Stimulated activated CD4-positive, alpha-beta T cell treated with anti-CD3 and anti-CD28 coated beads, Interleukin-4, amount 100 ng/mL, for 48 hours (primary cell): ENCODE data around the gene DUOXA2.

Experiments
- DNase-seq, 2 donors: peaks; one replicate each; pipeline ENCODE4 v3.0.0-alpha.2; 2020; ENCODE audit warnings: low read depth in 2 of 2

The DUOXA2 gene

GRCh38 chr15:45136378-45136764 is 22.2 kb downstream of the DUOXA2 start:
- no peak for DNase-seq

GRCh38 chr15:45137703-45138102 is 23.6 kb downstream of the DUOXA2 start:
- DNase-seq: no peak

DNA sequence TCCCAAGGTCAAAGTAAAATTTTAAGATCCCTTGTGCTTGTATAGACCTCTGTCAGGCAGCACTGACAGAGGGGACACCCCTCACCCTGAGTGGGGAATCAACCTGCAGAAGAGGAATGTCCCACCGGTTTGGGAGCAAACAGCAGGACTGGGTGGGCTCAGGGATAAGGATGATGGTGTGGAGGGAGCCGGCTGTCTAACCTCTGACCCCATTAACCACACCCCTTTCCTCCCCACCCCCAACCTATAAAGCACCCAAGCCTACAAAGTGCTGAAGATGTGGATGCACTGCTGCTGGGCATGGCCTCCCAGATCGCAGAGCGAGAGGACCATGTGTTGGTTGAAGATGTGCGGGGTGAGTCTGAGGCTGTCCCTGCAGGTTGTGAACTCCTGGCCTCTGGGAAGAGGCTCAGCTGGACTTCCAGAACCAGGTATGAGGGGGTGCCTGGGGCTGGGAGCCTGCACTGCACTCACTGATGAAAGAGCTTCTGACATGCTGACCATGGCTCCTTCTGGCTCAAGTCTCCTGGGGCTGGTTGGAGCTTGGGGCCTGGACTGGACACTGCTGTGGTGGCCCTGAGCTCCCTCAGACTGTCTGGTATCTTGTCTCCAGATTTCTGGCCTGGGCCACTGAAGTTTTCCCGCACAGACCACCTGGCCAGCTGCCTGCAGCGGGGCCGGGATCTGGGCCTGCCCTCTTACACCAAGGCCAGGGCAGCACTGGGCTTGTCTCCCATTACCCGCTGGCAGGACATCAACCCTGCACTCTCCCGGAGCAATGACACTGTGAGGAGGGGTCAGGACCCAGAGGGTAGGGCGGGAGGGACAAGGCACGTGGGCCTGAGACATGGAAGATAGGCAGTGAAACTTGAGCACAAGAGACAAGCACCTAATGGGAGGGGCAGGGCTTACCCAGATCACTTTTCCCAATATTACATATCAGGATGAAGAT is 25.0 kb downstream of the DUOXA2 start:
- no peak for DNase-seq

DNA sequence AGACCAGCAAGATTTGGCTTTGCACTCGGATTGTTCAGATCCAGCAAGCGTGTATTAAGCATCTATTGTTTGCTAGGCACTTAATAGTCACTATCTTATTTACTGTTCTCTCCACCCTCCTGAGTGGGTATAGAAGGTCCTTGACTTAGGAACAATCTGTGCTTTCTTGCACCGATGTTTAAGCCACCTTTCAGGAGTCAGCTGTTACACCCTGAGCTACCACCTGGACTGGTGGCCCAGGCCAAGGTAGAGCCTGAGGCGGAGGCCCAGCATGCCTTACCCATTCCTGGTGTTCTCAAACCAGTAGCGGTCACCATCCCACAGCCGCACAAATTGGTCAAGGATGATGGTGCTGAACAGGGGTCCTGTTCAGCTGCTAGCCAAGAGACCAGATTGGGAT is 25.6 kb downstream of the DUOXA2 start:
- no peak for DNase-seq

GRCh38 chr15:45140557-45141250 is 26.6 kb downstream of the DUOXA2 start:
- DNase-seq: no peak

GRCh38 chr15:45141386-45141785 is 27.3 kb downstream of the DUOXA2 start:
- DNase-seq: no peak

GRCh38 chr15:45143056-45143455 is 28.9 kb downstream of the DUOXA2 start:
- no peak for DNase-seq

DNA sequence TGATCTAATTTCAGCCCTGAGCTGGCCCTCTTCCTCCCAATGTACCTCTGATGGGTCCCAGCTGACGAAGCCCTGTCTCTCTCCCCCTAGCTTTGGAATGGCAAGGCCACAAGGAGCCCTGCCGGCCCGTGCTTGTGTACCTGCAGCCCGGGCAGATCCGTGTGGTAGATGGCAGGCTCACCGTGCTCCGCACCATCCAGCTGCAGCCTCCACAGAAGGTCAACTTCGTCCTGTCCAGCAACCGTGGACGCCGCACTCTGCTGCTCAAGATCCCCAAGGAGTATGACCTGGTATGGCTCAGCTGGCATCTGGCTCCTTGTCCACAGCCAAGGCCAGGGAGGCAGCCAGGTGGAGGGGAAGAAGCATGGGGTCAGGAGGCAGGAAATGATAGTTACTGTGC is 29.8 kb downstream of the DUOXA2 start:
- DNase-seq: no peak

DNA sequence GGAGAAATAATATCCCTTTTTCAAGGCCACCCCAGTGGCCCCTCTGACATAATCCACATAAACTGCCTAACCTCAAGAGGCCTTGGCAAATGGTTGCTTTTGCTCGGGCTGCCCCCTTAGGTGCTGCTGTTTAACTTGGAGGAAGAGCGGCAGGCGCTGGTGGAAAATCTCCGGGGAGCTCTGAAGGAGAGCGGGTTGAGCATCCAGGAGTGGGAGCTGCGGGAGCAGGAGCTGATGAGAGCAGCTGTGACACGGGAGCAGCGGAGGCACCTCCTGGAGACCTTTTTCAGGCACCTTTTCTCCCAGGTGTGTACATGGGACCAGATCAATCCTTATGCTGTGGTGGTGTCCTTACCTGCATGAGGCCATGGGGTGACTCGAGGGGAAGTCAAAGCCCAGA is 30.6 kb downstream of the DUOXA2 start:
- DNase-seq: no peak

DNA sequence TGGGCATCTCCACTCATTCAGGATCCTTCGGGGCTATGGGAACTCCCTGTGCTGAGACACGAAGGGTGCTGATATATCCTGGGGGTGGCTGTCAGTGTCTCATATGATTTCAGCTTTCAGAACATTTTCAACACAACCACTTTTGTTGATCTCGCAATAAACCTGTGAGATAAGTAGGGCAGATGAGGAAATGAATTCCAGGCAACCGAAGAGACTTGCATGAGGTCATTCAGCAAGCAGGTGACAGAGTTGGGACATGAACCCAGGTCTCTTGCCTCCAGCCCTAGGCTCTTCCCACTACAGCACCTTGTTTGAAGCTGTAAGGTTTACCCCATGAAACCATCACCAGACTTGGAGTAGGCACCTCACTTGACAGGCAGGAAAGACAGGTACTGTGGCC is 32.3 kb downstream of the DUOXA2 start:
- no peak for DNase-seq

DNA sequence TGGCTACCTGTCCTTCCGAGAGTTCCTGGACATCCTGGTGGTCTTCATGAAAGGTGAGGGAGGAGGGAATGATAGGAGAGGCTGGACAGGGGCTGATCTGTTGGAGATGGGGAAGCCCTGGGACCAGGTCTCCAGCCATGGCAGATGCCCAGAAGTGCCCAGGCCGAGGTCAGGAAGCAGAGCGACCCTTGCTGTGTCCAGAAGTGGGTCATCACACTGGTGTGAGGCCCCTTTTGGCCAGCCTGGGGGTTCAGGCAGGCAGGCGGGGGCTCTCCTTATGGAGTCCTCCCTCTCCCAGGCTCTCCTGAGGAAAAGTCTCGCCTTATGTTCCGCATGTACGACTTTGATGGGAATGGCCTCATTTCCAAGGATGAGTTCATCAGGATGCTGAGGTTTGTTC is 33.5 kb downstream of the DUOXA2 start:
- no peak for DNase-seq

GRCh38 chr15:45148076-45149059 is 34.2 kb downstream of the DUOXA2 start:
- no peak for DNase-seq

DNA sequence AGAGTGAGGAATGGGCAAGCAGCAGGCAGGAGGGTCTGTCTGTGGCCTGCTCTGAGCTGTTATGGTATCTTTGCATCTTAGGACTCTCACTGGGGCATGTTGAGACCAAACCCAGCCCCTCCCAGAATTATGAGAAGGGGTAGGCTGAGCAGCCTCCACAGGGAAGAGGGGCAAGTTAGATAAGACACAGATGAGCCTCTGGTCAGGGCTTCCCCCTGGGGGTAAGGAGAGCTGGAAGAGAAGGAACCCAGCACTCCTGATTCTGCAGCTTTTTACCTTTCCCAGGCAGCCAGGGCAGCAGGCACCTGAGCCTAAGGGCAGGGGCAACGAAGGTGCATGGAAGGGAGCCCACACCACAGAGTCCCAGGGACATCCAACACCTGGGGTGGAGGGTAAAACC is 34.9 kb downstream of the DUOXA2 start:
- no peak for DNase-seq

- no peak for DNase-seq
Observed at GRCh38 chr15:45150481-45150880, 36.4 kb downstream of the DUOXA2 start.

GRCh38 chr15:45150997-45151396 is 36.9 kb downstream of the DUOXA2 start:
- DNase-seq: no peak

DNA sequence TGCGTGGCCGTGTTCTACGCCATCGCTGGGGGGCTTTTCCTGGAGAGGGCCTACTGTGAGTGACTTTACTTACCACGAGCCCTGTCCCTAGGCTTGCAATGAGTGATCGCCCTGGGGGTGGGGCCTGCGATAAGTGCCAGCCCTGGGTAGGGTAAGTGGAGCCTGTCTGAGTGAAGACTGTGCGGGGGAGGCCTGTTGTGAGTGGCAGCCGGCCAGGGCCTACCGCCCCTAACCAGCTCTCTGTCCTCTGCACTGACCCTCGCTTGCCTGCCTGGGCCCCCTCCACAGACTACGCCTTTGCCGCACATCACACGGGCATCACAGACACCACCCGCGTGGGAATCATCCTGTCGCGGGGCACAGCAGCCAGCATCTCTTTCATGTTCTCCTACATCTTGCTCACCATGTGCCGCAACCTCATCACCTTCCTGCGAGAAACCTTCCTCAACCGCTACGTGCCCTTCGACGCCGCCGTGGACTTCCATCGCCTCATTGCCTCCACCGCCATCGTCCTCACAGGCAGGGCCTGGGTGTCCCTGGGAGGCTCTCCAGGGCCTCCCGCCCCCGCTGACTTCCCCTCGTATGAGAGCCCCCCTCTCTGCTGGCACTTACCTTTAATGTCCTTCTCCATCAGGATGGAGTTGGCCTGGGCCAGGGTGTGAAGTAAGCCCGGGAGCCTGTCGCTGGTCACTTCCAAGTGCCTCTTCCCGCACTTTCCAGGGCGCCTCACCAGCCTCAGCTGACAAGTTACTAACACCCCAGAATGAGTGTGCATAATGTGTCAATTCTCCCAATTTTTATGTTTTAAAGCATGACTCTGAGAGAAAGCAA is 38.1 kb downstream of the DUOXA2 start:
- no peak for DNase-seq

GRCh38 chr15:45155739-45156138 is 41.6 kb downstream of the DUOXA2 start:
- DNase-seq: no peak

DNA sequence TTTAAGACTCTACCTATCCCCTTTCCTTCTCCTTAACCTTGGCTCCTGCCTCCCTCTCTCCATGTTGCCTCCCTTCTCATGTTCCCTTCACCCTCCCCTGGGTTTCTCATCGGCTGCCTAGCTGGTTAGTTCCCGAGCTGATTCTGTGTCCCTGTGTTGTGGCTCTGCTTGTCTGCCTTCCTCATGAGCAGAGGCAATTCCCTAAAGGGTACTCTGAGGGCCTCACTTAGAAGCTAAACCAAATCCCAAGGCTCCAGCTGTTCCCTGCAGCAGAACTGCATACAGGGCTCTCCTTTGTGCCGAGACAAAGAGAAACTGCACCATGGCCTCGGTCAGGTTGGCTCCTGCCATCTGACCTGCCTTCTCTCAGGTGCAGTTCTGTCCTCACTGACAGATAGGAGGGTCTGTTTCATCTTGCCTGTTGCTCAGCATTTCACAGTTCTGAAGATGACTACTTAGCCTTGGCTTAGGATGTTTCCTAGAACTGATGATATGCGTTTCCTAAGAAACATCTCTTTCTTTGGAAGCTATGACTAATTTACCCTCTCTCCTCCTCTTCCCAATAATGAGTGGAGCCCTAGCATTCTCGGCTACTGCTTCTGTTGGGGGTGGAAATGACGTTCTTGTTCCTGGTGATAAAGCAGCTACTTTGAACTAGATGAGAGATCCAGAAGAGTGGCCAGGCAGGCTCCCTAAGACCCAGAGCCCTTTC is 42.8 kb downstream of the DUOXA2 start:
- DNase-seq: no peak

DNA sequence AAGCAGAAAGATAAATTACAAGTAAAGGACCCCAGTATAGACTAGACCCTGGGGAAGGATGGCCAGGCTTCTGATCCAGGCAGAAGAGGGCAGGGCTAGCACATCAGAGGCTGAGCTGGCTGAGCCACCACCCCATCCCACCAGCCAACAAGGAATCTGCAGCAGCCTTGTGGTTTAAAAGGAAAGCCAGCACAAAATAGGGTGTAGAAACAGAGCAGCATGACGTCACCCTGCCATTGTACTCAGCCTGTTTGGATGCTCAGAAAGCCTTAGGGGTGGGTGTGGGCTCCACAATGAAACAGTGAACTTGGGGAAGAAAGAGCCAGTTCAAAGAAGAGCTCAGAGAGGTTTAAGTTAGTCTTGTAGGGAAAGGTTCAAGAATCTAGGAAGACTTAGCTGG is 43.8 kb downstream of the DUOXA2 start:
- no peak for DNase-seq

GRCh38 chr15:45161666-45162065 is 47.5 kb downstream of the DUOXA2 start:
- no peak for DNase-seq
